HepG2 (cell line): ENCODE results near the gene P3H4. TPM values are rescaled to one million over a fixed set of nuclear protein-coding genes. Genes with fewer than 3 reads are reported as not detected.

ENCODE experiments used
- ARHGAP35 ChIP-seq: sonication (generic); formaldehyde crosslinking; IDR thresholded peaks from 2 replicates; pipeline ENCODE4 v1.9.0; 2022; ENCODE audit warnings: mild to moderate bottlenecking, inconsistent platforms, moderate library complexity, missing genetic modification reagents, borderline replicate concordance
- ESRRA ChIP-seq: sonication (generic); formaldehyde crosslinking; IDR thresholded peaks from 2 replicates; pipeline ENCODE4 v1.5.1; 2020; ENCODE audit warnings: mild to moderate bottlenecking, low read depth, missing genetic modification reagents
- GRHL1 ChIP-seq: sonication (generic); formaldehyde crosslinking; conservative IDR thresholded peaks from 2 replicates; pipeline ENCODE4 v1.8.0; 2022; ENCODE audit warnings: missing genetic modification reagents
- GZF1 ChIP-seq: sonication (generic); formaldehyde crosslinking; IDR thresholded peaks from 2 replicates; pipeline ENCODE4 v1.5.1; 2020; ENCODE audit warnings: mild to moderate bottlenecking, missing genetic modification reagents
- HMGA1 ChIP-seq: sonication (generic); formaldehyde crosslinking; conservative IDR thresholded peaks from 2 replicates; pipeline ENCODE4 v1.4.0; 2020; ENCODE audit warnings: missing genetic modification reagents
- MED13 ChIP-seq: sonication (generic); formaldehyde crosslinking; IDR thresholded peaks from 2 replicates; pipeline ENCODE4 v1.5.0; 2020; ENCODE audit warnings: missing genetic modification reagents
- RNF2 ChIP-seq: fragments of 450-650 bp; conservative IDR thresholded peaks from 2 replicates; pipeline ENCODE4 v1.6.1; 2016; ENCODE audit warnings: low read depth
- RXRB ChIP-seq: IDR thresholded peaks from 2 replicates; pipeline ENCODE4 v1.6.1; 2016; ENCODE audit warnings: borderline replicate concordance, missing genetic modification reagents, missing compliant biosample characterization
- SATB2 ChIP-seq: sonication (generic); formaldehyde crosslinking; IDR thresholded peaks from 2 replicates; pipeline ENCODE4 v1.5.0; 2020; ENCODE audit warnings: missing genetic modification reagents
- SMAD3 ChIP-seq: sonication (generic); formaldehyde crosslinking; IDR thresholded peaks from 2 replicates; pipeline ENCODE4 v1.4.0; 2020; ENCODE audit warnings: missing genetic modification reagents
- ZBTB20 ChIP-seq: sonication (generic); formaldehyde crosslinking; IDR thresholded peaks from 2 replicates; pipeline ENCODE4 v1.8.1; 2023; ENCODE audit warnings: missing genetic modification reagents, low read depth, mild to moderate bottlenecking, borderline replicate concordance
- ZBTB37 ChIP-seq: sonication (generic); formaldehyde crosslinking; IDR thresholded peaks from 2 replicates; pipeline ENCODE4 v1.4.0; 2020; ENCODE audit warnings: mild to moderate bottlenecking, missing genetic modification reagents
- ZNF343 ChIP-seq: sonication (generic); formaldehyde crosslinking; IDR thresholded peaks from 2 replicates; pipeline ENCODE4 v1.4.0; 2020; ENCODE audit warnings: mild to moderate bottlenecking, missing genetic modification reagents
- ZNF354B ChIP-seq: sonication (generic); formaldehyde crosslinking; IDR thresholded peaks from 2 replicates; pipeline ENCODE4 v1.8.0; 2022; ENCODE audit warnings: mild to moderate bottlenecking, missing genetic modification reagents
- ZNF558 ChIP-seq: sonication (generic); formaldehyde crosslinking; IDR thresholded peaks from 2 replicates; pipeline ENCODE4 v1.9.0; 2022; ENCODE audit warnings: mild to moderate bottlenecking, missing genetic modification reagents, borderline replicate concordance
- ZNF576 ChIP-seq: sonication (generic); formaldehyde crosslinking; IDR thresholded peaks from 2 replicates; pipeline ENCODE4 v1.4.0; 2020; ENCODE audit warnings: mild to moderate bottlenecking, missing genetic modification reagents
- ZNF607 ChIP-seq: sonication (generic); formaldehyde crosslinking; IDR thresholded peaks from 2 replicates; pipeline ENCODE4 v1.5.1; 2020; ENCODE audit warnings: missing genetic modification reagents, mild to moderate bottlenecking, borderline replicate concordance
- ZNF619 ChIP-seq: sonication (generic); formaldehyde crosslinking; IDR thresholded peaks from 2 replicates; pipeline ENCODE4 v1.4.0; 2020; ENCODE audit warnings: mild to moderate bottlenecking, missing genetic modification reagents
- ZNF749 ChIP-seq: sonication (generic); formaldehyde crosslinking; IDR thresholded peaks from 2 replicates; pipeline ENCODE4 v1.8.0; 2022; ENCODE audit warnings: mild to moderate bottlenecking, missing genetic modification reagents, moderate library complexity, borderline replicate concordance
- ZNF772 ChIP-seq: sonication (generic); formaldehyde crosslinking; IDR thresholded peaks from 2 replicates; pipeline ENCODE4 v1.5.0; 2020; ENCODE audit warnings: mild to moderate bottlenecking, missing genetic modification reagents
- ZSCAN21 ChIP-seq: sonication (generic); formaldehyde crosslinking; IDR thresholded peaks from 2 replicates; pipeline ENCODE4 v1.8.0; 2022; ENCODE audit warnings: mild to moderate bottlenecking, missing genetic modification reagents, moderate library complexity, borderline replicate concordance
- polyA plus RNA-seq, 8 experiments: library from polyadenylated mRNA; depleted of rRNA in 3 of 8; stranded (reverse) in 7 of 8; unstranded in 1 of 8; fragments of >200 nt; fragmentation: Illumina TruSeq in 4 of 8; extraction: Trizol in 4 of 8; gene quantifications; 2 replicates each; pipeline versions ENCODE4 v1.2.1 to v1.2.3, GENCODE V29; 2011 to 2016; ENCODE audit warnings: low read depth in 4 of 8, missing spikeins in 1 of 8, mixed read lengths in 1 of 8; ENCODE audit not compliant: insufficient read depth in 1 of 8
- total RNA-seq, 5 experiments: library from RNA; depleted of rRNA; stranded (reverse); fragments of >200 nt; fragmentation: Illumina TruSeq; extraction: Trizol; gene quantifications; 2 replicates each; pipeline ENCODE4 v1.2.3, GENCODE V29; 2016; ENCODE audit warnings: low read depth in 1 of 5
- TF ChIP-seq, protein P1 (sequence below): sonication (generic); formaldehyde crosslinking; IDR thresholded peaks from 2 replicates; pipeline ENCODE4 v1.4.0; 2020; ENCODE audit warnings: missing genetic modification reagents

P3H4 gene
- total and polyA plus RNA-seq, 2 of the 13 experiments (the other 11 are each of a cell fraction or from before 2014, with no cell fraction given) = 37.1 to 50.6 TPM

DNA sequence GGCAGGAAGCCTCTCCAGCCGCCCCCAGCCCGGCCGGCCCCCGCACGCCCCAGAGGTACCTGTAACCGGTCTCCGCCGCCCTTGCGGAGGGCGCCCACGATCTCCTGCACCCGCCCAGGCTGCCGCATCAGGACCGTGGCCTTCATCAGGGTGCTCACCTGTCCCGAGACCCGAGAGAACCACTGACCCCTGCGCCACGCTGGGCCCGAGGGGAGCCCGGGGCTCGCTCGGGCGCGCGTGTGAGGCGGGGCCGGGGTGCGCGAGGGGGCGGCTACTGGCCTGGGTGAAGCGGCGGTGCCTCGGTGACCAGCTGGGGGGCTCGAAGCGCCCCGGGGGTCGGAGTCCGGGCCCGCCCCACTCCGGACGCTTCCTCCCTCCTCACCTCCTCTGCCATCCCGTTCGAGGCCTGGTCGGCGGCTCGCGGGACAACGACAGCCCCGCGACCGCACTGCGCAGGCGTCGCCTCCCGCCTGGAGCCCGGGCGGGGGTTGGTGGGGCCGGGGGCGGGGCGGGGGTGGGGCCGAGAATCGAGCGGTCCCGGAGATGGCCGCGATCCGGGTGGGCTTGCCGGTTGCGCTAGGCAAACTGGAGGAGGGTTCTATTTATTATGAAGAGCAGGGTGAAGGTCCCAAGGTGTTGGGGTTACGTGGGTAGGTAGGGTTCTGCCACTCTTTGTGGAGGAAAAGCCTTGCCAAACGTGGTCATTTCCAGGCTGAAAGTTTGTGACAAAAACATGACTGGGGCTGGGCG lies 24.2 kb upstream of the P3H4 start, which contains the start of gene NT5C3B (continued):
- TF ChIP-seq, protein P1, sequence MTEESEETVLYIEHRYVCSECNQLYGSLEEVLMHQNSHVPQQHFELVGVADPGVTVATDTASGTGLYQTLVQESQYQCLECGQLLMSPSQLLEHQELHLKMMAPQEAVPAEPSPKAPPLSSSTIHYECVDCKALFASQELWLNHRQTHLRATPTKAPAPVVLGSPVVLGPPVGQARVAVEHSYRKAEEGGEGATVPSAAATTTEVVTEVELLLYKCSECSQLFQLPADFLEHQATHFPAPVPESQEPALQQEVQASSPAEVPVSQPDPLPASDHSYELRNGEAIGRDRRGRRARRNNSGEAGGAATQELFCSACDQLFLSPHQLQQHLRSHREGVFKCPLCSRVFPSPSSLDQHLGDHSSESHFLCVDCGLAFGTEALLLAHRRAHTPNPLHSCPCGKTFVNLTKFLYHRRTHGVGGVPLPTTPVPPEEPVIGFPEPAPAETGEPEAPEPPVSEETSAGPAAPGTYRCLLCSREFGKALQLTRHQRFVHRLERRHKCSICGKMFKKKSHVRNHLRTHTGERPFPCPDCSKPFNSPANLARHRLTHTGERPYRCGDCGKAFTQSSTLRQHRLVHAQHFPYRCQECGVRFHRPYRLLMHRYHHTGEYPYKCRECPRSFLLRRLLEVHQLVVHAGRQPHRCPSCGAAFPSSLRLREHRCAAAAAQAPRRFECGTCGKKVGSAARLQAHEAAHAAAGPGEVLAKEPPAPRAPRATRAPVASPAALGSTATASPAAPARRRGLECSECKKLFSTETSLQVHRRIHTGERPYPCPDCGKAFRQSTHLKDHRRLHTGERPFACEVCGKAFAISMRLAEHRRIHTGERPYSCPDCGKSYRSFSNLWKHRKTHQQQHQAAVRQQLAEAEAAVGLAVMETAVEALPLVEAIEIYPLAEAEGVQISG = peak; percentile 37
- TF ChIP-seq SMAD3 (CRISPR knock-in tag) = no peak
- no peak for TF ChIP-seq ZNF619 (CRISPR knock-in tag)
- peak; percentile 62; the same call in 1 of the 2 replicates for TF ChIP-seq ZNF772 (CRISPR knock-in tag)
- TF ChIP-seq GRHL1 (CRISPR knock-in tag) = no peak
- no peak for TF ChIP-seq HMGA1 (CRISPR knock-in tag)
- no peak; the same call in 1 of the 2 replicates for TF ChIP-seq GZF1
- TF ChIP-seq ZBTB37 = no peak
- peak; percentile 64 for TF ChIP-seq ARHGAP35 (CRISPR knock-in tag)
- peak; percentile 46; the same call in 1 of the 2 replicates for TF ChIP-seq ESRRA
- peak; percentile 32; the same call in 1 of the 2 replicates for TF ChIP-seq ZSCAN21
- 0 out of 2 replicates have a peak, but pooled peaks have one; percentile 70 for TF ChIP-seq ZNF607 (CRISPR knock-in tag)
- TF ChIP-seq ZNF749 = peak; percentile 74; the same call in 1 of the 2 replicates
- no peak for TF ChIP-seq SATB2 (CRISPR knock-in tag)
- 0 out of 2 replicates have a peak, but pooled peaks have one; percentile 23 for TF ChIP-seq ZNF354B (CRISPR knock-in tag)
- TF ChIP-seq RXRB (CRISPR knock-in tag) = no peak; the same call in 1 of the 2 replicates
- 0 out of 2 replicates have a peak, but pooled peaks have one; percentile 71 for TF ChIP-seq ZNF343 (CRISPR knock-in tag)
- TF ChIP-seq ZNF558 (CRISPR knock-in tag) = peak; percentile 49; the same call in 1 of the 2 replicates
- no peak for TF ChIP-seq MED13 (CRISPR knock-in tag)
- TF ChIP-seq ZBTB20 (CRISPR knock-in tag) = peak; percentile 42; the same call in 1 of the 2 replicates
- no peak for TF ChIP-seq ZNF576
- no peak for TF ChIP-seq RNF2
